Ecto neural progenitor cell (in vitro differentiated cells): ENCODE results near the gene CPSF3.
"Not testable (repeated sequence)": the region's sequence is repeated elsewhere in the genome, so short reads cannot be mapped to it uniquely, and the experiment has no call there.

ENCODE experiments used
- DNase-seq: peaks from one replicate; pipeline ENCODE4 v3.0.0-alpha.2; 2018; ENCODE audit warnings: low spot score

Gene CPSF3

GRCh38 chr2:9394816-9395215 is 28.6 kb upstream of the CPSF3 start:
- DNase-seq, result no peak

DNA sequence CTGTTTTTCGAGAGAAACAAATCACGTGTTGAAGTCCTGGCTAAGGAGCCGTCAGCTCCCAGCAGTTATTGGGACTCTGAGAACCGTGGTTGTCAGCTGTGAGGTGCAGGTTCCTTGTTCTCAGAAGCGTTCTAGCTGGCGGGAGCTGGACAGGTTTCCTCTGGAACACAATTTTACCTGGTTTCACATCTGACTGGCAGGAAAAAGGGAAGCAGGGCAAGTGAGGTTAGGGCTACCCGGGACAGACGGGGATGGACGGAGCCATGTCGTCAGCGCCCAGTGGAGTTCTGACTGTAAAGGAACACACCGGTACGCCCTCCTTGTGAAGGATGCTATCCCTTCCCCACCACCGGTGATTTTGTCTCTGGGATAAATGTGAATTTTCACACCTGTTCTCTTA is 26.3 kb upstream of the CPSF3 start:
- no peak for DNase-seq

DNA sequence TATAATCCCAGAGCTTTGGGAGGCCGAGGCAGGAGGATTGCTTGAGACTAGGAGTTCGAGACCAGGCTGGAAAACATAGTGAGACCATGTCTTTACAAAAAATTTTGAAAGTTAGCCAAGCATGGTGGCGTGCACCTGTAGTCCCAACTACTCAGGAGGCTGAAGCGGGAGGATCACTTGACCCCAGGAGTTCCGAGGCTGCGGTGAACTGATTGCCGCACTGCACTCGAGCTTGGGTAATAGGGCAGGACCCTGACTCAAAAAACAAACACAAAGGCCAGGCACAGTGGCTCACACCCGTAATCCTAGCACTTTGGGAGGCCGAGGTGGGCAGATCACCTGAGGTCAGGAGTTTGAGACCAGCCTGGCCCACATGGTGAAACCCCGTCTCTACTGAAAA is 25.2 kb upstream of the CPSF3 start:
- DNase-seq, result not testable (repeated sequence)

DNA sequence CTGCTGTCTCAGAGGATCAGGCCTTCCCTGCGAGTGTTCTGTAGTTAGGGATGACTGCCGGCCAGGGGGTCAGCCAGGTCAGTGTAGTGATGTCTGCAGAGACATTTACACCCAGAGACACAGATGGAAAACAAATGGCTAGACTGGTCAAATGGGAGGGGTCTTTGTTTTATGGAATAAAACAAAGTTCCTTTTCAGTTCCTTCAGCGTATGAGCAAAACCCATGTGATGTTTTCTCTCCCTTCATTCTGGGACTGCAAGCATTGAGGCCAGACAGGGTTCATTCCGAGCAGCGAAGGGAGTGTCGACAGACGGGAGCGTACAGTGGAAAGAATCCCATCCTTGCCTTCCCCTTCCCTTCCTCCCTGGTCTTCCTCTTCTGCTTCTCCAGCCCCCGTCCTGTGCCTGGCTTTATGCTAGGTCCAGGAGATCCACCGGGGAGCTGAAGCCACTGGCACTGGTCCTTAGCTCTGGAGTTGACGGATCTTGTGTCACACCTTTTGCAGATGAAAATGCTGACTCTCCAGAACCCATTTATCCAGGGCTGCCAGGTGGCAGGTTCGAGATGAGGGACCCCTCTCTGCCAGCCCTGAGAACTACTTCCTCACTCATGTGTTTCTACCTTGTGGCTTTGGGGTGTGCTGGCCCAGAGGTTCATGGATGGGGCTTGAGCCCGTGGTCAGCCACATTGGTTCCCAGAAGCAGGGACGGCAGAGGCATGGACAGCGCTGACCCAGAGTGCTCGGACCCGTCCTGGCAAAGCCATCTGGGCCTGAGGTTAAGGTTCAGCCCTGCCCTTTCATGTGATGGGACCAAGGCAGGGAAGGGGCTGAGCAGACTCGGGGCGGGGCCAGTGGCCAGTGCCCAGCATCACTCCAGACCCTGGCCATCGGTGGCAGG is 24.3 kb upstream of the CPSF3 start:
- no peak for DNase-seq

- no peak for DNase-seq
Measured at GRCh38 chr2:9400268-9401058, 23.0 kb upstream of the CPSF3 start.

GRCh38 chr2:9401059-9401547 is 22.4 kb upstream of the CPSF3 start:
- no peak for DNase-seq

DNA sequence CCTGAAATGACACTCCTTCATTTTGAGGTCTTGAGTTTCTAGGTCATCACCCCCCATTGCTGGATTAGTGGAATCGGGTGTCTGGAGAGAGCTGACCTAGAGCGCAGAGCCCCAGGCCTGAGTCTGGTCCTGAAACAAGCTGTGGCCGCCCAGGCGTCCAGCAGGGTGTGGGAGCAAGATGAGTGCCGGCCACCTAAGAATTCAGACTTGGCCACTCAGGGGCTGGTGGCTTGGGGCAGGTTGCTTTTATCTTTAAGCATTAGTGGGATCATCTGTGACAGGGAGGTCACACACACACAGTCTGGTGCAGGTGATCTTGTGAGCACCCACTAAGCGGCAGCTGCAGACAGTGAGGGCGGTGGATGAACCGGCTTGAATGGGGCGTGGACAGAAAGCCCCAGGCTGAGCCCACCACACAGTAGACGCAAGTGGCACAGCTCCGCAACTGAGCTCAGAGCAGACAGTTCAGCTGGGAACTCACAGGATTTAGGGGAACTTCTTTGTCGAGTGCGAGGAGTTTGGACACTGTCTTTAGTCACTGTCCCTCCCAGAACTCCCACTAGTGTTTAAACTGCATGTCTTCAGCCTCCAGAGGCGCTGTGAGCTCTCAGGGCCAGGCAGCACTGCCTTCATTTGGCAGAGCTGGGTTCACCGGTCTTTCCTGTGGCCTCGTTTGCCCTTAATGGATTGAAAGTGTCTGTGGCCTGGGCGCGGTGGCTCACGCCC is 21.6 kb upstream of the CPSF3 start:
- DNase-seq, result no peak

GRCh38 chr2:9403924-9404323 is 19.5 kb upstream of the CPSF3 start:
- DNase-seq, result no peak

- no peak for DNase-seq
Measured at GRCh38 chr2:9404451-9404850, 19.0 kb upstream of the CPSF3 start.

DNA sequence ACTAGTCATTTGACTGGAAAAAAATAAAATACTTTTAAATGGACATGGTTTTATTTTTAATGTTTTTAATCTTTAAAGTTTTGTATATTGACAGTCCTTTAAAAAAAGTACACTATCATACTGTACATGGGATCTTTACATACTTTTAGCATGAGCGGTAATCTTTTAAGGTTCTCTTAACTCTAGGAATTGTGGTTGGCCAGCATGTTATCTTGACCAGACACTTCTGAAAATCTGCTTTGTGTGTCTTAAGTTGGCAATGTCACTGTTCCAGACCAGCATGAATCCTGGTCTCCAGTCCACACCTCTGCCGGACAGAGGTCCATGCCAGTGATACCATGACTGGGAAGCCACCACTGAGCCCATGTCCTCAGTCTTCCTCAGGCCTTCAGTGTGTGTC is 17.8 kb upstream of the CPSF3 start:
- DNase-seq, result no peak

GRCh38 chr2:9406529-9407362 is 16.7 kb upstream of the CPSF3 start:
- DNase-seq, result no peak

GRCh38 chr2:9407363-9407811 is 16.1 kb upstream of the CPSF3 start:
- DNase-seq, result no peak

DNA sequence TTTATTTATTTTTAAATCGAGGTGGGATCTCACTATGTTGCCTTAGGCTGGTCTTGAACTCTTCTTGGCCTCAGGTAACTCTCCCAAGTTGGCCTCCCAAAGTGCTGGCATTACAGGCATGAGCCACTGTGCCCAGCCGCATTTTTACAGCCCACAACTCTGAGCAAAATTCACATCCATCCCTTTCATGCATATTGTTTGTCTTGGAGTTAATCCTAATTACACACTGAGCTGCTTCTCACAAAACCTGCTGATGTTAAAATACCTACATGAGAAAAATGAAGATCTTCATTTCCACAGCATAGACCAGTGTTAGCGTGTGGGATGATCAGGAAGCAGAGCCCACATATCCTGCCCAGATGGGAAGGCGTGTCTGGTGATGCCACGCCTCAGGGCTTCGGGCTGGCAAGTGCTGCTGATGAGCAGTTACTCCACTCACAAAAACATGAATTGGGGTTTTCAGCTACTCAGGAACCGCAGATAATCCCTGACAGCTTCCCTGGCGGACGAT is 14.8 kb upstream of the CPSF3 start:
- no peak for DNase-seq

DNA sequence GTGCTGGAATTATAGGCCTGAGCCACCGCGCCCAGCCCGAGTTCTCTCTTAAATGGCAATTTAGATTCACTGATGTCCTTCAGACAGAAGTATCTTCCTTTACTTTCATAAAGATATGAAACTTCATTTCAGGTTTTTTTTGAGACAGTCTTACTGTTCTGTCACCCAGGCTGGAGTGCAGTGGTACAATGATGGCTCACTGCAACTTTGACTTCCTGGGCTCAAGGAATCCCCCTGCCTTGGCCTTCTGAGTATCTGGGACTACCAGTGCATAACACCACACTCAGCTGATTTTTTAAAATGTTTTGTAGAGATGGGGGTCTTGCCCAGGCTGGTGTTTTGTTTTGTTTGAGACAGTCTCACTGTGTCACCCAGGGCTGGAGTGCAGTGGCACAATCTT is 13.3 kb upstream of the CPSF3 start:
- no peak for DNase-seq

DNA sequence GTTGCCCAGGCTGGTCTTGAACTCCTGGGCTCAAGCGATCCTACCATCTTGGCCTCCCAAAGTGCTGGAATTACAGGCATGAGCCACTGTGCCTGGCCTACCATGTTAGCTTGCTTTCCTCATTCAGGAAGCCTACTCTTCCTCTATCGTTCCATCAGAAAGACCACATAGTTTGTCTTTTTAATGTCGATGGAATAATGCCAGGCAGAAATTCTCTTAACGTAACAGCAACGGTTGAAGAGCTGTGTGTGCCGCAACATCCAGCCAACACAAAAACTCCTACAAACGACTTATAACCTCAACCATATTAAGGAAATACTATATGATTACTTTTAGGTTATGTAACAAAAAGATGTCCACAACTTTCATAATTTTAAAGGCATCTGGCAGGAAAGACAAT is 10.7 kb upstream of the CPSF3 start:
- DNase-seq, result no peak

DNA sequence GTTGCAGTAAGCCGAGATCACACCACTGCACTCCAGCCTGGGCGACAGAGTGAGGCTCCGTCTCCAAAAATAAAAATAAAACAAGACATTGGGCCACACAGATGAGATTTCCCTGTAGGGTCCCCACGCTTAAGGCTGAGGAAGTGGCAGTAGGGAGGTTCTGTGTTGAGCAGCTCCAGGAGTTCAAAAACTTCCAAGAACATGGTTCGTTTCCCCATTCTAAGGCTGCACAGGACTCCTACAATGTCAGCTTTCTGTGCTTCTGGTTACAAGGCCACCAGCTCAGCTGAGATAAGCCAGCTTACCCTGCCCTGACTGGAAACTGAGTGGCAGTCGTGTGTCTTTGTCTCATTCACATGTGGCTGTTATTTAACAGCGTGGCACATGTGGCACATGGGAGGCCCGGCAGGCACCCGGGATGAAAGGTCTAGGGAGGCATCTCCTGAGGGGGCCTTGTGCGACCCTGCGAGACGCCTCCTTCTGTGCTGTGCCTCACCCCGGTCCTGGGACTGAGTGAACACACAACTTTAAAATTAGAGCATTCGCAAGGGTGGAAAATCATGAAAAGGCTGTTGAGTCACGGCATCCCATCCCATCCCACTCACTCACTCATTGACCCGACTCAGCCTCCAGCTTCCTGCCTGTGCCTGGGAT is 7.8 kb upstream of the CPSF3 start:
- no peak for DNase-seq

DNA sequence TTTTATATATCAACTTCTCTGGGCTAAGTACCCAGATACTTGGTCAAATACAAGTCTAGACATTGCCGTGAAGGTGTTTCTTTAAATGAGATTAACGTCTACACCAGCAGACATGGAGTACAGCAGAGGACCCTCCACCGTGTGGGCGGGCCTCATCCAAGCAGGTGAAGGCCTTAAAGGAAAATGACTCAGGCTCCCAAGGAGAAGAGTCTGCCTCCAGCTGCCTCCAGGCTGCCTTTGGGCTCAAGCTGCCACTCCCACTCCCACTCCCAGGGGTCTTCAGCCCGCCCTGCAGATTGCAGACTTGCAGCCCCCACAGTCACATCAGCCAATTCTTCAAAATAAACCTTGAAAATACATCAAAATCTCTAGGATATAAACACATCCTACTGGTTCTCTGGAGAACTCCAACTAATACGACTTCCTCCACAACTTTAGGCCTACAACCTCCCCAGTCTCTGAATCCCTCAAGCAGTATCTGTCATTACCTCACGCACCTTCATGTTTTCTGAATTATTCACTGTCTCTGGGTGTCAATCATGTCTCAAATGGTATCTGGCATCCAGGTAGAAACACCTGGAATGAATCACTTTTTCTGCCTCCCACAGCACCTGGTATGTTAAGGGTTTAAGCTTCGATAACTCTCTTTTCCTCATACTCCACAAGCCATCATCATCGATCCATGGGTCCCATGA is 7.0 kb upstream of the CPSF3 start:
- DNase-seq, result no peak

DNA sequence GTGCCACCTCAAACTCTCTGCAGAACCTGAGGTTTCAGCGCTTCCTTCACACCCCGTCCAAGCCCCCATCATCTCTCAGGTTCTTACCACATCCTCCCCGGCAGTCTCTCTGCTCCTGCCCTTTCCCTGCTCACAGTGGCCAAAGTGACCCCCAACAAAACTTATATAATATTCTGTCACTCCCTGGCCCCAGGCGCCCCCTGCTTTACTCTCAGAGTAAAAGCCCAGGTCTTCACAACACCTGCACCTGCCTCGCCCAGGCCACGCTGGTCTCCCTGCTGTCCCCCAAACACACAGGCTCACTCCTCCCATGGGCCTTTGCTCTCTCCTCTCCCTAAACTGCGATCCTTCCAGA is 6.5 kb upstream of the CPSF3 start:
- no peak for DNase-seq

- DNase-seq, result no peak
Measured at GRCh38 chr2:9417725-9418124, 5.7 kb upstream of the CPSF3 start.

GRCh38 chr2:9418746-9419145 is 4.7 kb upstream of the CPSF3 start:
- no peak for DNase-seq
